Lower leg skin (tissue), 3 donors: ENCODE results near the gene SLC9A9.

Experiments used
- POLR2A ChIP-seq, 2 donors: fragments of 450-650 bp; IDR thresholded peaks; one replicate each; pipeline ENCODE4 v1.6.1; 2016 to 2017; ENCODE audit warnings: antibody characterized with exemption in 2 of 2, mild to moderate bottlenecking in 1 of 2, moderate library complexity in 1 of 2
- TF ChIP-seq, protein P1 (sequence below), 3 donors: fragments of 450-650 bp; IDR thresholded peaks; one replicate each; pipeline ENCODE4 v1.5.1; 2016; ENCODE audit warnings: antibody characterized with exemption in 3 of 3, mild to moderate bottlenecking in 3 of 3, moderate library complexity in 2 of 3

DNA sequence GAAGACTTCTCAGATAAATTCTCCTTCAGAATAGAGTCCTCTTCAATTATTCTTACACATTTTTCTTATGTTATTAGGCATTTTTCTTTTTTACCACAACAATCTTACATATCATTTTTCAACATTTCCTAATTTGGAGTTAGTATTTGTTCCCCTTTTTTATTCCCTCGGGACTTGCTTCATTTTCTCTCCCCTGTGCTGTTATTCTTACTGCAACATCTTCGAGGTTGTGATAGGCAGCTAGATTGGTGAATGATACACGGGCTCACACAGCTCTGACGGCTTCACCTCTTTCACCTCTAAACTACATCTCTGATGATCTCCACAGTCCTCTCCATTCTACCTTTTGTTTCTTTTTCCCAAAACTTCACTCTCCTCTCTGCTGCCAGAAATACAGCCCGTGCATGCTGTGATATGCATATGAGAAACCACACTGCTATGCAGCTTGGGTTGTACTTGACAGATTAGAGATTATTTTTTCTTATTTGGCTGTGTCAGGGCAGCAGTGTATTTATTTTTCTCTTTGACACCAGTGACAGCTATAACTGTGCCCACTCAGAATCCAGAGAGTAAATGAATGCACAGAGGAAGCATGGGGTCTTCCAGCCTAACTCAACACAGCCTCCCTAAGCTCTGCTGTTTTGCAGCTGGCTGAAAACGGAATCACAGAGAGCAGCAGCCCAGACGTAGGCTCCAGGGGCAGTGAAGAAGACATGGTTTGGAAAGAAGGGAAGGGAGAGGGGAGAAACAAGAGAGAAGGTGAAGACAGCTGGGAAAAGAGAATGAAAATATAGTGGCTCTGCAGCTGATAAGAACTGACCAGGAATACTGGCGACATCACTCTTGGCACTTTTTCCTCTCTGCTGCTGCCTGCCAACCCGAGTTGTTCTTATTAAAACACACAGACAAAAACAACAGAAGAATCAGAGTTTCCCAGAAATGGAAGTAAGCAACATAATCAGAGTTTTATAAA lies 61.8 kb downstream of the SLC9A9 start:
- TF ChIP-seq, protein P1, sequence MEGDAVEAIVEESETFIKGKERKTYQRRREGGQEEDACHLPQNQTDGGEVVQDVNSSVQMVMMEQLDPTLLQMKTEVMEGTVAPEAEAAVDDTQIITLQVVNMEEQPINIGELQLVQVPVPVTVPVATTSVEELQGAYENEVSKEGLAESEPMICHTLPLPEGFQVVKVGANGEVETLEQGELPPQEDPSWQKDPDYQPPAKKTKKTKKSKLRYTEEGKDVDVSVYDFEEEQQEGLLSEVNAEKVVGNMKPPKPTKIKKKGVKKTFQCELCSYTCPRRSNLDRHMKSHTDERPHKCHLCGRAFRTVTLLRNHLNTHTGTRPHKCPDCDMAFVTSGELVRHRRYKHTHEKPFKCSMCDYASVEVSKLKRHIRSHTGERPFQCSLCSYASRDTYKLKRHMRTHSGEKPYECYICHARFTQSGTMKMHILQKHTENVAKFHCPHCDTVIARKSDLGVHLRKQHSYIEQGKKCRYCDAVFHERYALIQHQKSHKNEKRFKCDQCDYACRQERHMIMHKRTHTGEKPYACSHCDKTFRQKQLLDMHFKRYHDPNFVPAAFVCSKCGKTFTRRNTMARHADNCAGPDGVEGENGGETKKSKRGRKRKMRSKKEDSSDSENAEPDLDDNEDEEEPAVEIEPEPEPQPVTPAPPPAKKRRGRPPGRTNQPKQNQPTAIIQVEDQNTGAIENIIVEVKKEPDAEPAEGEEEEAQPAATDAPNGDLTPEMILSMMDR (IDR thresholded peaks at IDR 0.05): no peak
- TF ChIP-seq POLR2A (IDR thresholded peaks at IDR 0.05): no peak
